ENCODE measurements around the gene TSPYL6.

DNA sequence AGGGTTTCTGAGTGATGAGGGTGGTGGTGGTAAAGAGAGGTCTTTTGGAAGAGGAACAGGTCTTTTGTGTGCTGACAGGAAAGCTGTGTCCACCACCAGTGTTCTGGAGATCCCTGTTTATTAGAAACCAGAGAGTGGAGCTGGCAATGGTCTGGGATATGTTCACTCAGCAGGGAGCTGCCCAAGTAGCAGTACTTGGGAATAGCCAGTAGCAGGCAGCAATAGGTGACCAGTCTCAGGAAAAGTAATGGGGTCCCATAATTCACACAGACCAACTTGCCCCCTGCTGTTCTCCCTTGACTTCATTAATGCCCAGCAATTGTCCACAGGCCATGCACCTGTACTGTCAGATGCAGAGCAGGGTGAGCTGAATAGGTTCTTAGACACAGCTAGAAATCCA, 1.8 kb downstream of the TSPYL6 start:
- TF ChIP-seq, protein P1, sequence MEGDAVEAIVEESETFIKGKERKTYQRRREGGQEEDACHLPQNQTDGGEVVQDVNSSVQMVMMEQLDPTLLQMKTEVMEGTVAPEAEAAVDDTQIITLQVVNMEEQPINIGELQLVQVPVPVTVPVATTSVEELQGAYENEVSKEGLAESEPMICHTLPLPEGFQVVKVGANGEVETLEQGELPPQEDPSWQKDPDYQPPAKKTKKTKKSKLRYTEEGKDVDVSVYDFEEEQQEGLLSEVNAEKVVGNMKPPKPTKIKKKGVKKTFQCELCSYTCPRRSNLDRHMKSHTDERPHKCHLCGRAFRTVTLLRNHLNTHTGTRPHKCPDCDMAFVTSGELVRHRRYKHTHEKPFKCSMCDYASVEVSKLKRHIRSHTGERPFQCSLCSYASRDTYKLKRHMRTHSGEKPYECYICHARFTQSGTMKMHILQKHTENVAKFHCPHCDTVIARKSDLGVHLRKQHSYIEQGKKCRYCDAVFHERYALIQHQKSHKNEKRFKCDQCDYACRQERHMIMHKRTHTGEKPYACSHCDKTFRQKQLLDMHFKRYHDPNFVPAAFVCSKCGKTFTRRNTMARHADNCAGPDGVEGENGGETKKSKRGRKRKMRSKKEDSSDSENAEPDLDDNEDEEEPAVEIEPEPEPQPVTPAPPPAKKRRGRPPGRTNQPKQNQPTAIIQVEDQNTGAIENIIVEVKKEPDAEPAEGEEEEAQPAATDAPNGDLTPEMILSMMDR (IDR thresholded peaks at IDR 0.05; ENCODE audit: low read depth, low read length, poor library complexity, severe bottlenecking), result no peak
- no peak for TF ChIP-seq EZH2phosphoT487 (IDR thresholded peaks at IDR 0.05; ENCODE audit: borderline replicate concordance, low read length)
